H1 (cell line): ENCODE measurements around the gene BBS1. TPM values are rescaled to one million over a fixed set of nuclear protein-coding genes. Genes with fewer than 3 reads are reported as not detected.

Experiments used
- CTCF ChIA-PET: fragments of 300-600 bp; sonication (Branson Sonifier 250); formaldehyde crosslinking; loops from one replicate; lab custom pipeline; 2021; ENCODE audit not compliant: partially characterized antibody; lab: Charles Lee
- POLR2A ChIA-PET: fragments of 300-600 bp; sonication (Branson Sonifier 250); formaldehyde crosslinking; loops from one replicate; lab custom pipeline; 2021; ENCODE audit warnings: inconsistent platforms; ENCODE audit not compliant: partially characterized antibody; lab: Charles Lee
- DNase-seq, 2 experiments: peaks; one replicate each; pipeline versions ENCODE4 v3.0.0 to v3.0.0-alpha.2; 2010 to 2022; ENCODE audit warnings: low spot score in 2 of 2, low read depth in 1 of 2, mixed read lengths in 1 of 2
- FAIRE-seq: peaks from 2 replicates; lab custom pipeline; 2011; peaks lifted over from hg19 to GRCh38; lab: Jason Lieb, UNC
- H2AFZ ChIP-seq: 2 replicates; pipeline ENCODE4 v1.8.1; 2012; ENCODE audit warnings: low read length, inconsistent platforms
- H2AK5ac ChIP-seq: 2 replicates; pipeline ENCODE4 v1.6.1; 2013; ENCODE audit warnings: low read depth, low read length
- H2BK120ac ChIP-seq: replicated peaks from 2 replicates; pipeline ENCODE3; 2013; ENCODE audit warnings: low read depth, low read length, inconsistent platforms
- H2BK12ac ChIP-seq: 2 replicates; pipeline ENCODE4 v1.6.1; 2013; ENCODE audit warnings: low read depth, low read length
- H2BK15ac ChIP-seq: 2 replicates; pipeline ENCODE4 v1.6.1; 2013; ENCODE audit warnings: low read length
- H2BK20ac ChIP-seq: 2 replicates; pipeline ENCODE4 v1.6.1; 2013; ENCODE audit warnings: low read length
- H2BK5ac ChIP-seq: 2 replicates; pipeline ENCODE4 v1.6.1; 2013; ENCODE audit warnings: low read depth, low read length
- H3K14ac ChIP-seq: 2 replicates; pipeline ENCODE4 v1.6.1; 2013; ENCODE audit warnings: inconsistent platforms; ENCODE audit not compliant: insufficient read length
- H3K18ac ChIP-seq: 2 replicates; pipeline ENCODE4 v1.6.1; 2013; ENCODE audit warnings: low read length; ENCODE audit errors: extremely low read depth
- H3K23ac ChIP-seq: 2 replicates; pipeline ENCODE4 v1.6.1; 2013; ENCODE audit warnings: inconsistent platforms; ENCODE audit not compliant: insufficient read length
- H3K23me2 ChIP-seq: 2 replicates; pipeline ENCODE4 v1.6.1; 2013; ENCODE audit warnings: low read depth, low read length
- H3K27ac ChIP-seq: 2 replicates; pipeline ENCODE4 v1.6.1; 2011; ENCODE audit warnings: low read depth, low read length, inconsistent platforms
- H3K27me3 ChIP-seq, 4 experiments: replicated peaks in 1 of 4; 1 replicate in 1 of 4; 2 replicates in 3 of 4; pipeline versions ENCODE4 v1.6.1 to v1.8.1; 2011 to 2013; ENCODE audit warnings: low read length in 3 of 4, mild to moderate bottlenecking in 3 of 4, inconsistent platforms in 2 of 4, mixed read lengths in 2 of 4, moderate library complexity in 1 of 4; ENCODE audit not compliant: control insufficient read depth in 3 of 4, insufficient read depth in 3 of 4; ENCODE audit errors: extremely low read depth in 1 of 4
- H3K36me3 ChIP-seq, 4 experiments: 2 replicates each; pipeline versions ENCODE4 v1.6.1 to v1.8.1; 2011 to 2013; ENCODE audit warnings: mild to moderate bottlenecking in 4 of 4, low read length in 3 of 4, moderate library complexity in 2 of 4, control low read depth in 1 of 4, inconsistent platforms in 1 of 4; ENCODE audit not compliant: insufficient read depth in 4 of 4, control insufficient read depth in 2 of 4
- H3K4ac ChIP-seq: replicated peaks from 2 replicates; pipeline ENCODE3; 2013; ENCODE audit warnings: low read length, low read depth, mixed read lengths, inconsistent platforms; ENCODE audit not compliant: insufficient read length
- H3K4me1 ChIP-seq, 4 experiments: replicated peaks in 1 of 4; 1 replicate in 1 of 4; 2 replicates in 3 of 4; pipeline versions ENCODE4 v1.6.1 to v1.8.1; 2011 to 2013; ENCODE audit warnings: low read length in 3 of 4, inconsistent platforms in 2 of 4, mixed read lengths in 1 of 4; ENCODE audit not compliant: insufficient read depth in 4 of 4, control insufficient read depth in 3 of 4
- H3K4me2 ChIP-seq, 2 experiments: 2 replicates each; pipeline versions ENCODE4 v1.6.1 to v1.8.1; 2011 to 2013; ENCODE audit warnings: low read depth in 2 of 2, low read length in 2 of 2, control low read depth in 1 of 2, inconsistent platforms in 1 of 2, mild to moderate bottlenecking in 1 of 2; ENCODE audit not compliant: insufficient read depth in 1 of 2
- H3K4me3 ChIP-seq, 4 experiments: fragments of 200-600, 300-600 bp in 1 of 4; sonication (generic), shearing (Covaris generic), sonication (Bioruptor Twin) in 1 of 4; 2 replicates each; pipeline versions ENCODE4 v1.5.1 to v1.8.1; 2011 to 2016; ENCODE audit warnings: low read length in 4 of 4, low read depth in 3 of 4, control low read depth in 2 of 4, inconsistent platforms in 2 of 4, mild to moderate bottlenecking in 2 of 4, mixed read lengths in 1 of 4, moderate library complexity in 1 of 4; ENCODE audit not compliant: insufficient read depth in 2 of 4; ENCODE audit errors: extremely low read depth in 1 of 4
- H3K56ac ChIP-seq: replicated peaks from 2 replicates; pipeline ENCODE3; 2013; ENCODE audit warnings: low read depth, mild to moderate bottlenecking, mixed read lengths, low read length, inconsistent platforms; ENCODE audit not compliant: insufficient read length
- H3K79me1 ChIP-seq: 2 replicates; pipeline ENCODE4 v1.6.1; 2013; ENCODE audit warnings: low read depth, low read length, control low read depth
- H3K79me2 ChIP-seq, 2 experiments: 2 replicates each; pipeline versions ENCODE4 v1.6.1 to v1.8.1; 2012 to 2013; ENCODE audit warnings: low read length in 2 of 2, mild to moderate bottlenecking in 2 of 2, inconsistent platforms in 1 of 2; ENCODE audit not compliant: insufficient read depth in 2 of 2, control insufficient read depth in 1 of 2
- H3K9ac ChIP-seq, 4 experiments: replicated peaks in 1 of 4; 1 replicate in 1 of 4; 2 replicates in 3 of 4; pipeline versions ENCODE4 v1.6.1 to v1.8.1; 2011 to 2013; ENCODE audit warnings: low read depth in 3 of 4, low read length in 3 of 4, control low read depth in 2 of 4, mild to moderate bottlenecking in 2 of 4, moderate library complexity in 2 of 4, inconsistent platforms in 1 of 4; ENCODE audit errors: extremely low read depth in 1 of 4
- H3K9me3 ChIP-seq, 2 experiments: 2 replicates each; pipeline versions ENCODE4 v1.6.1 to v1.8.1; 2012 to 2013; ENCODE audit warnings: mild to moderate bottlenecking in 2 of 2, moderate library complexity in 2 of 2, control low read depth in 1 of 2, inconsistent platforms in 1 of 2, low read depth in 1 of 2, low read length in 1 of 2, mixed read lengths in 1 of 2; ENCODE audit not compliant: insufficient read depth in 2 of 2
- H4K20me1 ChIP-seq, 2 experiments: replicated peaks in 1 of 2; 2 replicates each; pipeline versions ENCODE3 to v1.8.1; 2011 to 2013; ENCODE audit warnings: inconsistent platforms in 2 of 2, low read length in 2 of 2, mild to moderate bottlenecking in 1 of 2; ENCODE audit not compliant: insufficient read depth in 2 of 2, control insufficient read depth in 1 of 2
- H4K5ac ChIP-seq: 2 replicates; pipeline ENCODE4 v1.6.1; 2013; ENCODE audit warnings: low read length, low read depth, mixed read lengths, inconsistent platforms; ENCODE audit not compliant: insufficient read length
- H4K8ac ChIP-seq: 2 replicates; pipeline ENCODE4 v1.8.0; 2013; ENCODE audit warnings: mild to moderate bottlenecking, moderate library complexity, low read length, inconsistent platforms; ENCODE audit not compliant: insufficient read depth; ENCODE audit errors: extremely low read depth
- H4K91ac ChIP-seq: replicated peaks from 2 replicates; pipeline ENCODE3; 2013; ENCODE audit warnings: low read length, mixed read lengths, inconsistent platforms; ENCODE audit not compliant: insufficient read length
- CBX5 ChIP-seq: fragments of 300-800, 300-1000 bp; sonication (generic); IDR thresholded peaks from 2 replicates; pipeline ENCODE4 v1.7.1; 2016; ENCODE audit warnings: antibody characterized with exemption, low read length, low read depth
- CHD2 ChIP-seq: IDR thresholded peaks from 2 replicates; pipeline ENCODE4 v1.6.1; 2012; ENCODE audit warnings: low read length, improper control_type of control experiment
- EGR1 ChIP-seq: IDR thresholded peaks from 2 replicates; pipeline ENCODE4 v1.6.1; 2011; ENCODE audit warnings: low read depth, low read length, borderline replicate concordance
- POLR2AphosphoS5 ChIP-seq: IDR thresholded peaks from 2 replicates; pipeline ENCODE4 v1.6.1; 2011; ENCODE audit warnings: low read depth, low read length
- SIRT6 ChIP-seq: IDR thresholded peaks from one replicate; pipeline ENCODE4 v1.7.1; 2012; ENCODE audit warnings: low read length, inconsistent platforms
- SUZ12 ChIP-seq: fragments of 200-600 bp; sonication (generic); IDR thresholded peaks from 2 replicates; pipeline ENCODE4 v1.6.1; 2012; ENCODE audit warnings: mild to moderate bottlenecking, inconsistent platforms, low read length, moderate library complexity, mixed read lengths
- TBP ChIP-seq: IDR thresholded peaks from 2 replicates; pipeline ENCODE4 v1.6.1; 2011; ENCODE audit warnings: low read depth, low read length, improper control_type of control experiment
- YY1 ChIP-seq: IDR thresholded peaks from 2 replicates; pipeline ENCODE4 v1.6.1; 2011; ENCODE audit warnings: low read depth, mild to moderate bottlenecking, low read length
- WGBS, 2 experiments: shearing (Covaris generic) in 1 of 2; methylation state at CpG; one replicate each; pipeline versions ENCODE4 v1.1.6 to v1.1.7; 2013 to 2015; ENCODE audit warnings: low lambda C conversion rate in 2 of 2, mixed read lengths in 2 of 2, inconsistent platforms in 1 of 2, low coverage in 1 of 2, missing lambda C conversion rate in 1 of 2; ENCODE audit not compliant: insufficient replicate concordance in 2 of 2, insufficient coverage in 1 of 2, insufficient read length in 1 of 2; ENCODE audit errors: extremely low coverage in 1 of 2, missing lambda C conversion rate in 1 of 2; 5-methylcytosine and 5-hydroxymethylcytosine counted together
- polyA plus RNA-seq, 7 experiments: library from polyadenylated mRNA; depleted of rRNA in 3 of 7; stranded (reverse) in 5 of 7; unstranded in 2 of 7; fragments of >200 nt in 5 of 7; fragments of 200-250 nt in 2 of 7; gene quantifications; 1 replicate in 5 of 7; 2 replicates in 1 of 7; 4 replicates in 1 of 7; pipeline versions ENCODE4 v1.2.1 to v1.2.3, GENCODE V29; 2011 to 2013; ENCODE audit warnings: missing spikeins in 2 of 7, mixed read lengths in 2 of 7
- total RNA-seq: library from RNA; stranded (reverse); fragmentation: NEBNext Ultra II Directional; extraction: Animal tissue kit (Norgen Biotek cat#: 25700); gene quantifications from 2 replicates; pipeline ENCODE4 v1.2.1, GENCODE V29; 2021
- TF ChIP-seq, protein P1 (sequence below): IDR thresholded peaks from 2 replicates; pipeline ENCODE4 v1.6.1; 2012; ENCODE audit warnings: inconsistent platforms
- TF ChIP-seq, protein P2 (sequence below): IDR thresholded peaks from 2 replicates; pipeline ENCODE4 v1.6.1; 2012; ENCODE audit warnings: low read length, inconsistent platforms

BBS1 gene
- total and polyA plus RNA-seq, 2 of the 8 experiments (the other 6 are each of a cell fraction or from before 2014, with no cell fraction given), result 19.1 to 19.5 TPM

DNA sequence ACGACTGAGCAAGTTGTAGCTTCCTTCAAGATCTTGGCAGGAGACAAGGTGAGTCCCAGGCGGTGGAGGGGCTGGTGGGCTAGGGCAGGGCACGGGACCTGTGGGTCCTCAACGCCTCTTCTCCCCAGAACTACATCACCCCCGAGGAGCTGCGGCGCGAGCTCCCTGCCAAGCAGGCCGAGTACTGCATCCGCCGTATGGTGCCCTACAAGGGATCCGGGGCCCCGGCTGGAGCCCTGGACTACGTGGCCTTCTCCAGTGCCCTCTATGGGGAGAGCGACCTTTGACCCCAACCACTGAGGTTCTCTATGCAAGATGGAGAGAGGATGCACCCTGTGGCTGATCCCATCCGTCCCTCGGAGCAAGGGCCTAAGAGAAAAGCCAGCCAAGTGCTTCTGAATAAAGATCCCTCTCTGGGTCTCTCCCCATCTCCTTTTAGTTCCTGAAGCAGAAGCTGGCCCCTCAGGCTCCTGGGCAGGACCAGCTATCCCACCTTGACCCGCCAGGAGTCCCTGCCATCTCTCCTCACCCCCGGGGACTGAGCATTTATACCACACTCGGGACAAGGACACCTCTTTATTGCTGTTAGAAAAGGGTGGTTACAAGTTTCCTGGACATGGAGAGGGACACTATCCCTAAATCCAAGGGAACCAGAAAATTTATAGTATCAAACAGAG is 52.6 kb downstream of the BBS1 start:
- no peak overlapping the region for H2BK12ac ChIP-seq
- H2AFZ ChIP-seq, result no peak overlapping the region
- no peak overlapping the region for H3K23ac ChIP-seq
- H3K9me3 ChIP-seq, result no peaks in the 10 kb centered on the region
- no peak overlapping the region for H3K9ac ChIP-seq
- H3K4ac ChIP-seq, result no peak overlapping the region
- H3K27ac ChIP-seq, result no peak overlapping the region
- peaks cover 10 to 41% (median 35%) of the 10 kb centered on the region in 4 experiments for H3K36me3 ChIP-seq
- H4K91ac ChIP-seq, result no peak overlapping the region
- no peak overlapping the region for H4K8ac ChIP-seq
- no peak overlapping the region for H2AK5ac ChIP-seq
- H2BK20ac ChIP-seq, result no peak overlapping the region
- no peaks in the 10 kb centered on the region for H3K79me2 ChIP-seq
- no peak overlapping the region for H3K4me3 ChIP-seq
- ChIA-PET CTCF (interaction anchor here (0.6 to 3.5 kb wide), 9 partner anchors 9 to 166 kb away, joined by 3 to 12 read pairs (median 4); partner anchors contain the start of genes ACTN3, RBM4B and ZDHHC24), POLR2A (interaction anchor here (0.8 to 7.4 kb wide), 12 partner anchors 7 to 114 kb away, joined by 3 to 54 read pairs (median 4); partner anchors contain the start of genes ACTN3, DPP3, RBM14 and RBM4)
- H4K5ac ChIP-seq, result no peak overlapping the region
- DNase-seq (no peak), FAIRE-seq (no peak)
- H4K20me1 ChIP-seq, result no peaks in the 10 kb centered on the region
- H3K56ac ChIP-seq, result no peak overlapping the region
- peaks cover 0 to 2% (median 0%) of the 10 kb centered on the region in 4 experiments; a peak in 1 of 7 replicates for H3K4me1 ChIP-seq
- H3K79me1 ChIP-seq, result no peaks in the 10 kb centered on the region
- H3K23me2 ChIP-seq, result no peaks in the 10 kb centered on the region
- 89% methylated on average over 14 of the region's 20 CpGs; no CpG with 5 or more reads in 1 of the 2 experiments for WGBS, 2 experiments
- no peak for TF ChIP-seq YY1
- no peak for TF ChIP-seq TBP
- no peak for TF ChIP-seq SUZ12
- TF ChIP-seq CBX5, result no peak
- TF ChIP-seq EGR1, result no peak
- no peak for TF ChIP-seq SIRT6
- TF ChIP-seq, protein P1, sequence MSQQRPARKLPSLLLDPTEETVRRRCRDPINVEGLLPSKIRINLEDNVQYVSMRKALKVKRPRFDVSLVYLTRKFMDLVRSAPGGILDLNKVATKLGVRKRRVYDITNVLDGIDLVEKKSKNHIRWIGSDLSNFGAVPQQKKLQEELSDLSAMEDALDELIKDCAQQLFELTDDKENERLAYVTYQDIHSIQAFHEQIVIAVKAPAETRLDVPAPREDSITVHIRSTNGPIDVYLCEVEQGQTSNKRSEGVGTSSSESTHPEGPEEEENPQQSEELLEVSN, result no peak
- no peak for TF ChIP-seq CHD2
- no peak for TF ChIP-seq POLR2AphosphoS5
- TF ChIP-seq, protein P2, sequence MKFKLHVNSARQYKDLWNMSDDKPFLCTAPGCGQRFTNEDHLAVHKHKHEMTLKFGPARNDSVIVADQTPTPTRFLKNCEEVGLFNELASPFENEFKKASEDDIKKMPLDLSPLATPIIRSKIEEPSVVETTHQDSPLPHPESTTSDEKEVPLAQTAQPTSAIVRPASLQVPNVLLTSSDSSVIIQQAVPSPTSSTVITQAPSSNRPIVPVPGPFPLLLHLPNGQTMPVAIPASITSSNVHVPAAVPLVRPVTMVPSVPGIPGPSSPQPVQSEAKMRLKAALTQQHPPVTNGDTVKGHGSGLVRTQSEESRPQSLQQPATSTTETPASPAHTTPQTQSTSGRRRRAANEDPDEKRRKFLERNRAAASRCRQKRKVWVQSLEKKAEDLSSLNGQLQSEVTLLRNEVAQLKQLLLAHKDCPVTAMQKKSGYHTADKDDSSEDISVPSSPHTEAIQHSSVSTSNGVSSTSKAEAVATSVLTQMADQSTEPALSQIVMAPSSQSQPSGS, result no peak
- no peak overlapping the region for H3K4me2 ChIP-seq
- H3K14ac ChIP-seq, result no peak overlapping the region
- no peaks in the 10 kb centered on the region for H3K27me3 ChIP-seq
- no peak overlapping the region for H2BK5ac ChIP-seq
- no peak overlapping the region for H3K18ac ChIP-seq
- H2BK120ac ChIP-seq, result no peak overlapping the region
- H2BK15ac ChIP-seq, result no peak overlapping the region
